Activated CD8-positive, alpha-beta memory T cell treated with anti-CD3 and anti-CD28 coated beads for 48 hours (primary cell): ENCODE data around the gene TMEM132D.
"Not testable (repeated sequence)": the region's sequence is repeated elsewhere in the genome, so short reads cannot be mapped to it uniquely, and the experiment has no call there.

Experiments
- DNase-seq, 3 experiments: peaks; one replicate each; pipeline ENCODE4 v3.0.0-alpha.2; 2020; ENCODE audit warnings: low read depth in 2 of 3, low spot score in 2 of 3

TMEM132D gene

GRCh38 chr12:129599406-129599805 is 304.4 kb downstream of the TMEM132D start:
- DNase-seq: no peak

- DNase-seq: no peak
Measured at GRCh38 chr12:129594098-129594497, 309.7 kb downstream of the TMEM132D start.

DNA sequence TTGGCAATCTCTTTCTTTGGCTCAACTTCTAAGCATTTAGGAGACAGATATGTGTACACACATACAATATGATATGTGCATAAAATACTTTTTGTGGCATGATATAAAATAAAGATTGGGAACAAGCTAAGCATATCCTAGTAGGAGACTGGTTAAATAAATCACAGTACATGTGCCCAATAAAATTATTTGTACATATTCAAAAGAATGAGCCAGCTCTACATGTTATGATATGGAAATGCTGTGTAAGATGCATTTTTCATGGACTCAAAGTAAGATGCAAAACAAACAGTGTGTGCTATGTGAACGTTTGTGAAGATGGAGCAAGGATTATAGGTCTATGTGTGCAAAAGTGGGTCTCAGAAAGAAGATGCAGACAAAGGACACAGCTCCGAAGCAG is 311.4 kb downstream of the TMEM132D start:
- DNase-seq: no peak

DNA sequence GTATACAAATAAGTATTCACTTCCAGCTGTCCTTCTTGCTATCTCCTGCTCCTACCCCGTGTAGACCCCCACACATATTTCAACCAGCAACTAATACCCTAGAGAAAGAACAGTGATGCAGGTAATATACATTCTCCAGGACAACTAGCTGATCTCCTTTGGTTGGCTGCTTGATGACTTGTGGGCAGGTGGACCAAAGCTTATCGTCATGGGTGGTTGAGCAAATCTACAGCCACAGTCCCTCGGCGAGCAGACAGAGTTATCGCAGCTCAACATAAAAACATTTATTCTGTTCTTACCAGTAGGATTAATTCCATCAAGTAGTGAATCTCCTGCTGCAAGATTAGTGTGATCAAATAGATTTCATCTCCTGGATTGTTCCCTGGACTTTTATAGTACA is 314.3 kb downstream of the TMEM132D start:
- no peak for DNase-seq

DNA sequence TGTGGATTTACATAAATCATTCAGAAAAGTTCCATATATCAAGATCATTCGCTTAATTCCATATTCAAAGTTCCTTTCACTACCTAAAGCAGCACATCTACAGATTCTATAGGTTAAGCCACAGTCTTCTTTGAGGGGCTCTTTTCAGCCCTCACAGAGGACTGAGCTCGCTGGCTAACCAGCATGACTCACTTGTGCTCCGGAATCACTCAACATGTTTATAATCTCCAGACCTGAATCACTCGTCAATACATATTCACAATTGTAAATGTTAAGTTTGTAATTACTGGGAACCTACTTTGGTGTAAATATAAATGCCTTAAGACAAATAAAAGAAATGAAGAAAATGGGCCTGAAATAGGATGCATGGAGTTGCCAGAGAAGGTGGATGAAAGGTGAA is 315.7 kb downstream of the TMEM132D start:
- no peak for DNase-seq

DNA sequence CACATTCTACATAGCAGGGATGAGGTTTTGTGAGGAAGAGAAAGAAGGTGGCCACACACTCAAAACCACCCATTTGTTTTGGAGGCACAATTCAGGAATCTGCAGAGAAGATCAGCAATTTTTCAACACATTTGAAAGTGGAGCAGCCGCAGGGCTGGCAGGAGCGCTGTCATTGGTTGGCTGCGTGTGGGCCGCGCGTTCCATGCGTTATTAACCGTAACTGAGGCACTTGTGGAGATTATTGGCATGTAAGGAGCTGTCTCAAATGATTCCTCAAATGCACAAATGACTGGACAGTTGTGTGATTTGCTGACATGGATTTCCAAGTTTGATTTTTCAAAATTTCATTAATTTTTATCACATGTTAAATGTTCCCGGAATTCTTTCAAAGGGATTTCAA is 318.5 kb downstream of the TMEM132D start:
- DNase-seq: no peak

GRCh38 chr12:129579879-129580278 is 323.9 kb downstream of the TMEM132D start:
- no peak for DNase-seq

DNA sequence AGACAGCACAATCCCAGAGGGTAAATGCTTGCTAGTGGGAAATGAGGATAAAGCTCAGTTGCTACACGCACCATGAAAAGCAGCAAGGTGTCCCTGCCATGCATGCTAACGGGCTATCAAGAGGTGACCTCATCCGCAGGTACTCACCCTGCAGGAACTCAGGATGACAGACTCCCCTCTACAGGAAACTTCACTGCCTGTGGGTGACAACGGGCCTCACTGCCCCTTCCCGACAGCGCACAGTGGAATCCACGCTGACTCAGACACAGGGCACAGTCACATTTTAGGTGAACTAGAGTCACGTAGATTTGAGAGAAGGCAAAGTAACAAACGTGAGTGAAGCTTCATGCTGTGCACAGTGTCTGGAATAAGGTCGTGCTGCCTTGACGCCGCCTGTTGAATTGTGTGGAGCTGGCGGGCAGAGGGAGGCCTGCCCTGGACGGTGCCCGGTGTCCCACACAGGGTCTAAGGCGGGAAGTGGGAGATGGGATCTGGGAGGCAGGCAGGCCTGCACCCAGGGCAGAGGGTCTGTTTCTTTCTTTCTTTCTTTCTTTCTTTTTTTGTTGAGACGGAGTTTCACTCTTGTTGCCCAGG is 331.8 kb downstream of the TMEM132D start:
- DNase-seq: no peak

DNA sequence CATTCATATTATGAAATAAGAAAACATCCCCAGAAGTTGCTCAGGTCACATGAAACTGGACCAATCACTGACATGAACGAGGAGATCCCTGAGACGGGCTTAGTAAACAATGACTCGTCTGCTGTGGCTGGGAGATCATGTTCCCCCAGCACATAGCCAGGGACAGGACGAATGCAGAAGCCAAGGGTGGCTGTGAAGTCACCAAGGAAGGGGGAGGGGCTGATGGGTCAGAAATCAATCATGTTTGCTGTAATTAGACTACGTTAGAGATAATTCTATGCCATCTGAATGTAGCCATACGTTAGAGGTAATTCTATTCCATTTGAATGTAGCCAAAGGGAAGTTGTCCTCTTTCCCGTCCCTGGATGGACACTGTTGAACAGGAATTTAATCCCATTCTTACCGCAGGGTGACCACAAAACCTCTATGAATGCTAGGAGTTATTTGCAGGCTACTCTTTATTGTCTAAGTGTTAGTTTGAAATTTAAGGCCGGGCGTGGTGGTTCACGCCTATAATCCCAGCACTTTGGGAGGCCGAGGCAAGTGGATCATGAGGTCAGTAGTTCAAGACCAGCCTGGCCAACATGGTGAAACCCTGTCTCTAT is 332.9 kb downstream of the TMEM132D start:
- no peak for DNase-seq

- DNase-seq: no peak
Measured at GRCh38 chr12:129566800-129567199, 337.0 kb downstream of the TMEM132D start.

DNA sequence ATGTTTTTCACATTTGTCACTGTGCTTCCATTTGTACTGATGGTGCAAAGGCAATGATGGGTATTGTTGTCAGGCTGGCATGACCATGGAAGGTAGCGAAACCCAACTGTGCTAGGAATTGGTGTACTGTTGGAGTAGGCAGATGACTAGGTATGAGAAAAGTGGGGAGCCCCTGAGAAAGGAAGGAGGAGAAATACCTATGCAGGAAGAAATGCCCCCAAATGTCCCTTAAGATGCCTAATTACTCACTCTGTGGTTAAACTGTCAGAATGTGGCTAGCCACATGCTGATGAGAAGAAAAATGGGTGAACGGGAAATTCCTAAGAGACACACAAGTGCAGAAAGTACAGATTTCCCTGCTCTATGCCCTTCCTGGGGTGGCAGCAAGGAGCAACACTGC is 339.1 kb downstream of the TMEM132D start:
- no peak for DNase-seq

- DNase-seq: no peak
Measured at GRCh38 chr12:129563266-129563665, 340.6 kb downstream of the TMEM132D start.

DNA sequence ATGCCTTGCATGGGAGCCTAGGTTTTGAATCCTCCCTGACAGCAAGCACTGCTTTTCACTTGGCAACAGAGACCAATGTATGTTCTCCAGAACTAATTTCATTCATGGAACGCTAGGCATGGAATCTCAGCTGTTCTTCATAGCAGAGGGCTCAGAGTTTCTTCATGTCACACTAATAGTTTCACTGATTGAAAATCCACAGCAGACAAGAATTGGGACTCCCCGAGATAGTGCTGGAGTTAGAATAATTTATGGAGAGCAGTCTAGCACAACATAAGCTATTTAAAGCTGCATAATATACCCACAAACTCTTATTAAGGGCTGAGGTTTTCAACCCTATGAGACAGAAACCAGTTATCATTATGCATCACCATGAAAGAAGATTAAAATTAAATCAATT is 342.5 kb downstream of the TMEM132D start:
- no peak for DNase-seq

DNA sequence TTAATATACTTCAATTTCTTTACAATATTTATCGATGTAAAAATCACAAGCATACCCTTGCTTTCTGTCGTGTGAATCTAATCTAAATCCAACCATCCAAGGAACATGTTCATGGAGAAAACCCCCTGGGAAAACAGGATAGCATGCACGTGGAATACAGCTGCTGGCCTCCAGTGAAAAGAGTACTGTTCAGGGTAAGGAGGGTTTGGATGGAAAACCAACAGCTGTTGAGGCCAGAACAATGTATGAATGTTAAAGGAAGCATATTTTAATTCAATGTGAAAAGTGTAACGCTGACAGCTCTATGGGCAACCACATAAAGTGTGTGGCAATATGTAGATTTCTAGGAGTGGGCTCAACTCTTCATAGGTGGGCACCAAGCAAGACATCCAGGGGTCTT is 344.0 kb downstream of the TMEM132D start:
- no peak for DNase-seq

DNA sequence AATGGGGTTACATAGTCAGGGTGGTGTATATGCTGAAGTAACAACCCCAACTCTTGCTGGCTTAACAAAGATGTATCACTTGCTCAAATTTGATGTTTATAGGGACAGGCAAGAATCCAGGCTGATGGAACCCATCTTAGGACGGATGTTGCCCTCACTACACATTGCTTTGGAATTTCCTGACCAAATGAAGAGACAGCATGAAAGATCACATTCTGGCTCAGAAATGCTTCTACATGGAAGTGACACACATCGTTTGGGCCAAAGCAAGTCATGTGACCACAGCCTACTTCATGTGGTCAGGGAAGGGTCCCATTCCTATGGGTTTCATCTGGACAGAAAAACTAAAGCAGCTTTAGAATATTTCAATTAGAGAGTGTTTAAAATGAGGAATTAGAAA is 345.8 kb downstream of the TMEM132D start:
- no peak for DNase-seq

DNA sequence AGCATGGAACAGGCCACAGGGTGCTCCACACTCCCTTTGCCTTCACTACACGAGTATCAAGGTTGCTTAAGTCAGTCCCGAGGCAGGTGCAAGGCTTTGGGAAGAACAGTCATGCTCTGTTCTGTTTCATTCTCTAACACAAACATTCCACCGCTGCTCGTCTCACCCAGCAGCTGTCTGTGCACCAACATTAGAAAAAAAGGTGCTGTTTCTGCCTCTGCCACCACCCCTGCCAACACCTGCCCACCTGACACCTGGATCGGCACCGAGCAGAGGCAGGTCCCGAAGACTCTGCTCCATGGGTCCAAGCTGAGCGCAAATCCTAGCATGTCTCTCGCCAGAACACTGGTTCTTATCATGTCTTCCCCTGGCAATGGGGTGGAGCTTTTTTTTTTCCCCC is 347.7 kb downstream of the TMEM132D start:
- DNase-seq: no peak

DNA sequence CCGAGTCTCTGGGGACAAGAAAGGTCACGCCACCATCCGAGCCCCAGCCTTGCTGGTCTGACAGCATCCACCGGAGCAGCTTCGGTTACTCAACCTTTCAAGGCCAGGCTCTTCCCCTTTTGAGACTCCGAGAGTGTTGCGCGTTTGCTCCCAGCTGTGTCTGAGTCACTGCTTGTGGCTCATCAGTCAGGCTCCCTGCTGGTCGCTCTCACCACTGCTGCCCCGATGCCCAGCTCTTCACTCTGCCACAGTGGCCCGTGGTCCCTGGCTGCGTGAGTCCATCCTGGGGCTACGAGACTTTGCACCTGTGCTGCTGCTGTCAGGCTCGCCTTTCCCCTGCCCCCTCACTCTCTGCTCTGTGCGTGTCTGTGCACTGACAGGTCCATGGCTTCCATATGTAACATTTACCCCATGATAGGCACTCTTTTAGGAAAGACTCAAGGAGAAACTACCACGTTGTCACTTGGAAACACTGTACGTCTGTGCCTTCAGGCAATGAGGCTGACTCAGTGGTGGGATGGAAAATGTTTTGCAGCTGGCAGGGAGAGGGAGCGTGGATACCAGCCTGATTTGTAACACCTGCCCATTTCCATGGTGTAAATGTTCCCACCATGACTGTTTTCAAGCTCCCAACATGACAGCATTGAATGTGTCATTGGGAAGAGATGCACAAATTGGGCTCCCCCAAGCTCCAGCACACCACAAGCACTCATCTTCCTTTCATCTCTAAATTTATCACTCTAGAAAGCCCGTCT is 350.7 kb downstream of the TMEM132D start:
- DNase-seq: no peak

- DNase-seq: no peak
Measured at GRCh38 chr12:129551441-129551840, 352.4 kb downstream of the TMEM132D start.

DNA sequence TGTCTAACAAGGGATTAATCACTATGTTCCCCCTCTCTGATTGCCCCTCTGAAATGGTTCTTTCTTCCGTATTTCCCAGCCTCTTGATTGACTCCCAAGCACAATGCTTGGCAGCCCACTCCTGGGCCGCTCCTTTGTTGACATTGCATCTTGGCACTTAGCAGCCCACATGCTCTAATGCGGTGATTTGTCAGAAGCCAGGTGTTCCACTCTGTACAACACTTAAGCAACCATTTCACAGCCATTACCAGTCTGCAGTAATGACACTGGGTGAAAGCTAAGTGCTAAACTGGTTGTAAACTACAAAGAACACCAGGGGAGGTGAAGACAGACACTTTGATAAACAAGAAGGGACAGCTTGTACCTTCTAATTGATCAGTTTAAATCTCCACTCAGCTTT is 353.5 kb downstream of the TMEM132D start:
- DNase-seq: no peak

DNA sequence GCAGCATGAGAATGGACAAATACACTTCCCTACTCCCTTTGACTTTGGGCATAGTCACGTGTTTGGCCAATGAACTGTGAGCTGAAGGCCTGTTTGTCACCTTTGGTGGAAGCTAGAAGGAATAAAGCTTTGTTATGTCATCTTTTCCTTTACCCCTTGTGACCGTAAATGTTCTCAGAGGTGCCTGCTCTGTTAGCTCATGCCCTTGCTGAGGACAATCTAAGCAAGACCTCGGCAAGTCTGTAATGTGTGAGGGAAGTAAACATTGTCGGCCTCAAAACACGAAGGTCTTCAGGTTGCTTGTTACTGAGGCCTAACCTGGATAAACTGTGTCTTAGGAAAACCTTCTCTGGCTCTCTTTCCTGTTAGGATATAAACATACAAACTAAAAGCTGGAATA is 354.2 kb downstream of the TMEM132D start:
- DNase-seq: no peak

DNA sequence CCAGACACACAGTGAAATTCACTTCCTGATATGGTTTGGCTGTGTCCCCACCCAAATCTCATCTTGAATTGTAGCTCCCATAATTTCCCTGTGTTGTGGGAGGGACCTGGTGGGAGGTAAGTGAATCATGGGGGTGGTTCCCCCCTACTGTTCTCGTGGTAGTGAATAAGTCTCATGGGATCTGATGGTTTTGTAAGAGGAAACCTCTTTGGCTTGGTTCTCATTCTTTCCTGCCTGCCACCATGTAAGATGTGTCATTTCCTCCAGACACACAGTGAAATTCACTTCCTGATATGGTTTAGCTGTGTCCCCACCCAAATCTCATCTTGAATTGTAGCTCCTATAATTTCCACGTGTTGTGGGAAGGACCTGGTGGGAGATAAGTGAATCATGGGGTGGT is 354.8 kb downstream of the TMEM132D start:
- not testable (repeated sequence) for DNase-seq

DNA sequence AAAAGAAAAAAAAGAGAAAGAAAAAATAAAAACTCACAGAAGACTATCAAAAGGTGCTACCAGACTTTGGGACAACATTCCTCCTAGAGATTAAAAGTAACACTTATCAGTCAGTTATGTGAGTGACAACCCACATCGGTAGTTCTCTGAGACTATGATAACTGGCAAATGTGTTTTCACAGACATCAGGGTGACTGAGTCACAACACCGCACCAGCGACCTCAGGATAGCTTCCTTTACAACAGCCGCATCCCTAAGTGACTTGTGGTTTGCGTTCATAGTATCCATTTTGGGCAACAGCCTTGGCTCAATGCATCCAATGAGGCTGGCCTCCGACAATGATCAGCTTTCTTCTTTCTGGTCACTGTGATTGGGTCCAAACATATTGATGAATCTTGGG is 359.1 kb downstream of the TMEM132D start:
- DNase-seq: no peak

GRCh38 chr12:129540954-129541353 is 362.9 kb downstream of the TMEM132D start:
- DNase-seq: no peak
